HG03045 (cell line): Measurements from ENCODE around the gene TMCO4.
"Not testable (repeated sequence)": the region's sequence is repeated elsewhere in the genome, so short reads cannot be mapped to it uniquely, and the experiment has no call there.

Experiments used
- ATAC-seq: cut with Tn5 transposase; IDR thresholded peaks from one replicate; pipeline ENCODE4 v1.9.1; 2021; ENCODE audit warnings: mild to moderate bottlenecking, moderate library complexity; ENCODE audit not compliant: unreplicated experiment

The TMCO4 gene

DNA sequence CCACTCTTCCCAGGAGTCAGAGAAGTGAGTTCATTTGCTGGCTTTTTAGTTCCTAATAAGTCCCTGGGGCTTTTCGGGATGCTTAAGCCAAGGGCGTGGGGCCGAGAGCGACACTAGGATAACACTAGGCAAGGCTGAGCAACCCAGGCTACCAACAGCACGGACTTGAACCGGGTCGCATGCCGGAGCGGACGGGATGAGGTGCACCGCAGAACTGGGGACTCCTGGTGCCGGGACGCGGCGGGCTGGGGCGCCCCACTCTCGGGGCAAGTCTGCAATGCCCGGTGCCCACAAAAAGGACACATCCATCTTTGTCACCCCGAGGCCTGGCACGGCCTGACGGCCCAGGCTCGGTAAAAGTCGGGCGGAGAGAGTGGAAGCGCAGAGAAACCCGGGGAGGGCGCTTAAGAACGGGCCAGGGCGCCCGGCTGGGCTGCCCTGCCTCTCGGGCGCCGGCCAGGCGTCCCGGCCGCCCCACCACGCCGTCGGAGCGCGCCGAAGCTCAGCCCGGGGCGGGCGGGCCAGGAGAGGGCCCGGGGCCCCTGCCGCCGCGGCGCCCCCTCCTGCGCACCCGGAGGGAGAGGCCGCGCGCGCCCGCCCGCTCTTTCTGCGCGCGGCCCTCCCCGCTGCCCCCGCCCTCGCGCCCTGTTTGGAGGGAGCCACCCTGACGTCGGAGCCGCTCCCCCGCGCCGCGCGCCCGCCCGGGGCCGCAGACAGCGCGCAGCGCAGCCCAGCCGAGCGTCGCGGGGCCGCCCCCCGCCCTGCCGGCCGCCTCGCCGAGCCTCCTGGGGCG is 155.9 kb downstream of the TMCO4 start, which contains the start of gene NBL1:
TSS of gene NBL1 (plus strand) at position 710 of the 793 bp plus-strand sequence. CDS start 10,720 bp downstream, outside the sequence.
- ATAC-seq = no peak

DNA sequence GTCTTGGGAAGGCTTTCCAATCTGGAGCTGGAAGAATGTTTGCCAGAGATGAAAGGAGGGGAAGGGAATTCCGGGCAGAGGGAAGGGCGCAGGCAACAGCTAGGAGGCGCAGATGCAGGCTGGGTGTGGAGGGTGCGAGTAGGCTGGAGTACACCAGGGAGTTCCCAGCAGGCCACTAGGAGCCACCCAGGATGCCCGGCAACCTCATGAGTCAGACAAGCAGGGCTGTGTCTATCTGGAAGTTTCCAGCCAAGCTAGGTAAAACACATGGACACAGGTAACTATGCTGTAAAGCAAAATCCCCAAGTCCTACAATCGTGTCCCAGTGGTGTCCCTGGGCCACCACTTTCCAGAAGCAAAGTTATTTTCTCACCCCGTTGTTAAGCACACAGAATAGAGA is 156.6 kb downstream of the TMCO4 start:
- ATAC-seq = no peak

DNA sequence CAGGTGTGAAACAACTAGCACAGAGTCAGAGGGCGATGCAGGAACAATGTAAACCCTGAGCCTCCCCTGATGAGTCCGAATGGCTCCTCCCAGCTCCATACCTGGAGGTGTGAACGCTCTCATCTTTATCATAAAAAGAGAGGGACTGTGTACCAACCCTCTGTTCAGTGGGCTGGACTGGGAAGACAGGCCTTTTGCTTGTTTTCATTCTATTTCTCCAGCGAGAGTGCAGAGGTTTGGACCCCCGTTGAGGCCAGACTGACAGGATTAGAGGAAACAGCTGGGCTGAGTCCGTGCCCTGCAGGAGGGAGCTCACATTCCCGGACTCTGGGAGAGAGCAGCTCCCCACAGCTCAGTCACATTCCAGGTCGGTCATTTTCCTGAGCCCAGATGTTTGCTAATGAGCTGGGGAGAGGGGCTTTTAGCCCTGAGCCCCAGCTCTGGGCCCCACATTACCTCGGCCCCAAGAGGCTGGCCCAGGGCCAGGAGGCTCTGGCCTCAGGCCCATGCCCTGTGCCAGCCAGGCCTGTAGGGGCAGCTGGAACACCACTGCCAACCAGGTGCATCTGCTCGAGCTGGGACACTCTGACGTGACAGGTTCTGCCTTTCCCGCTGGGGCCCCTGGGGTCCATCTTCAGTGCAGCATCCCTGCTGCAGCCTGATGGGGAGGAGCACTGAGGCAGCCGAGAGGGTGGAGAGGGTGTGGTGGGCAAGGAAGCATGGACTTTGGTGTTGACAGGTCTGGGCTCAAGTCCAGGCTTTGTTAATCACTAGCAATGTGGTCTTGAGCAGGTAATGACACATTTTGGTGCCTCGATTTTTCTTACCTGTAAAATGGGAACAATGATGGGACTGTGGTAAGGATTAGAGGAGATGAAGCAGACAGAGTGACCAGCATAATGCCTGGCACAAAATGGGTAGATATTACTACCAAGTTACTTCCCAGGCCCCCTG is 159.1 kb downstream of the TMCO4 start:
- ATAC-seq = no peak

- no peak for ATAC-seq
Measured at GRCh38 chr1:19639999-19640362, 159.7 kb downstream of the TMCO4 start.

DNA sequence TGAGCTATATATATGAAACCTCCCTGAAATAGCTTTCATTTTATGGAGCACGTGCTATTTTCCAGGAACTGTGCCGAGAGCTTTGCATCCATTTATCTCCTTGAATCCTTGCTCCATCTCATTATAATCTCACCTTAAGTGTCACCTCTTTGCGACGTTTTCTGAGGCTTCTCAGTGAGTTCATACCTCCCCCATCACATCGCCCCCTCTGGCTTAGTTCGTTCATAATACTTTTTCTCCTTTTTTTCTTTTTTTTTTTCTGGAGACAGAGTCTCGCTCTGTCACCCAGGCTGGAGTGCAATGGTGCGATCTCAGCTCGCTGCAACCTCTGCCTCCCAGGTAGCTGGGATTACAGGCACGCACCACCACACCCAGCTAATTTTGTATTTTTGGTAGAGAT is 160.5 kb downstream of the TMCO4 start:
- not testable (repeated sequence) for ATAC-seq

- ATAC-seq = no peak
Measured at GRCh38 chr1:19637606-19638005, 162.1 kb downstream of the TMCO4 start.

GRCh38 chr1:19636749-19637148 is 163.0 kb downstream of the TMCO4 start:
- ATAC-seq = not testable (repeated sequence)

DNA sequence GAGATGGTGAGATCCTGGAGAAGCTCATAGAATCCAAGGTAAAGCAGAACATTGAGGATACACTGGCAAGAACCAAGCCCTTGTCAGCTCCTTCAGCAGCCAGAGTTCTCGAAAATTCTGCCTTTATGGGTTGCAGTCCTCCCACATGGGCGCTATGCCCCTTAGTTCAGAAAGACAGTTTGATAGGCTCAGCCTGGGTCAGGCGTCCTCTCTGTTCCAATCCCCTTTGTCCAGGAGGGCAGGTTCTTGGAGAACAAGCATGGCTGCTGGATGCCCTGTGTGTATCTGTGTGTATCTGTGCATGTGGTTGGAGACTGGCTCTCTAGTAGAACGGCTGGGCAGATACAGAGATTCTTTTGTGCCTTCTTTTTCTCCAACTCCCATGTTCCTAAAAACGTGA is 163.7 kb downstream of the TMCO4 start:
- ATAC-seq = no peak

DNA sequence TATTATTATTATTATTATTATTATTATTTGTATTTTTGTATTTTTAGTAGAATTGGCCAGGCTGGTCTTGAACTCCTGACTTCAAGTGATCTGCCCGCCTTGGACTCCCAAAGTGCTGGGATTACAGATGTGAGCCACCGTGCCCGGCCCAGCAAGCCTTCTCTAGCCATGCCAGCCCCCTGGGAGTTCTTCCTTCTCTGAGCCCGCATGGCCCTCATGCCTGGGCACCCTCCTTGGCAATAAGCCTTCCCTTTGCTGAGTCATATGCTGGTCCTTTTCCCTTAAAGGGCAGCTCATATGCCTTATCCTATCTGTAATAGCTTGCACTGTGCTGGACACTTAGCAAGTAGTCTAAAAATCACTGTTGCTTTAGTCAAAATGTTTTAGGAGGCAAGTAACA is 164.1 kb downstream of the TMCO4 start:
- ATAC-seq = no peak

DNA sequence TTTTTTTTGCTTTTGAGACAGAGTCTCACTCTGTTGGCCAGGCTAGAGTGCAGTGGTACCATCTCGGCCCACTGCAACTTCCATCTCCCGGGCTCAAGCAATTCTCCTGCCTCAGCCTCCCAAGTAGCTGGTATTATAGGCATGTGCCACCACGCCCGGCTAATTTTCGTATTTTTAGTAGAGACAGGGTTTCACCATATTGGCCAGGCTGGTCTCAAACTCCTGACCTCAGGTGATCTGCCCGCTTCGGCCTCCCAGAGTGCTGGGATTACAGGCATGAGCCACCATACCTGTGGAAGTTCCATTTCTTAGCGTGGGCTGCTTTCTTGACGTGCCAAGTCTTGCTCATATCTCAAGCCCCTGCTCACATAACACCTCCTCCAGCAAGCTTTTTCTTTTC is 164.7 kb downstream of the TMCO4 start:
- not testable (repeated sequence) for ATAC-seq

- ATAC-seq = no peak
Measured at GRCh38 chr1:19633106-19633505, 166.6 kb downstream of the TMCO4 start.
